Daoy (cell line): ENCODE measurements around the gene AGPS. TPM values are rescaled to one million over a fixed set of nuclear protein-coding genes. Genes with fewer than 3 reads are reported as not detected.
"Not testable (repeated sequence)": the region's sequence is repeated elsewhere in the genome, so short reads cannot be mapped to it uniquely, and the experiment has no call there.

ENCODE experiments used
- DNase-seq: peaks from one replicate; pipeline ENCODE4 v3.0.0-alpha.2; 2015; ENCODE audit warnings: low read depth
- total RNA-seq: library from RNA; depleted of rRNA; stranded (reverse); fragments of >200 nt; shearing (Covaris generic); gene quantifications from 2 replicates; pipeline ENCODE4 v1.2.3, GENCODE V29; 2014

The AGPS gene
- total RNA-seq, 1 experiment from 2014 or later, result 117 TPM

GRCh38 chr2:177385151-177385550 lies 7.4 kb upstream of the AGPS start:
- DNase-seq, result no peak

GRCh38 chr2:177391822-177392372 lies 676 bp upstream of the AGPS start:
- DNase-seq, result no peak

GRCh38 chr2:177393203-177393755 lies 706 bp downstream of the AGPS start:
- DNase-seq, result no peak

- no peak for DNase-seq
Measured at GRCh38 chr2:177393824-177394593, 1.4 kb downstream of the AGPS start.

GRCh38 chr2:177394594-177394973 lies 2.0 kb downstream of the AGPS start:
- no peak for DNase-seq

- DNase-seq, result no peak
Measured at GRCh38 chr2:177395351-177396065, 2.9 kb downstream of the AGPS start.

- DNase-seq, result peak; percentile 76
Measured at GRCh38 chr2:177396703-177397460, 4.3 kb downstream of the AGPS start.

GRCh38 chr2:177397481-177398289 lies 5.1 kb downstream of the AGPS start:
- peak; percentile 79 for DNase-seq

- DNase-seq, result no peak
Measured at GRCh38 chr2:177398290-177398683, 5.7 kb downstream of the AGPS start.

- no peak for DNase-seq
Measured at GRCh38 chr2:177398791-177399190, 6.2 kb downstream of the AGPS start.

GRCh38 chr2:177399376-177399775 lies 6.8 kb downstream of the AGPS start:
- no peak for DNase-seq

GRCh38 chr2:177400337-177400923 lies 7.9 kb downstream of the AGPS start:
- no peak for DNase-seq

- DNase-seq, result no peak
Measured at GRCh38 chr2:177402096-177402495, 9.5 kb downstream of the AGPS start.

- no peak for DNase-seq
Measured at GRCh38 chr2:177403838-177404237, 11.3 kb downstream of the AGPS start.

- DNase-seq, result no peak
Measured at GRCh38 chr2:177404243-177404642, 11.7 kb downstream of the AGPS start.

- DNase-seq, result no peak
Measured at GRCh38 chr2:177405029-177405692, 12.6 kb downstream of the AGPS start.

- DNase-seq, result no peak
Measured at GRCh38 chr2:177406182-177406581, 13.6 kb downstream of the AGPS start.

GRCh38 chr2:177407031-177407430 lies 14.5 kb downstream of the AGPS start:
- no peak for DNase-seq

GRCh38 chr2:177410629-177411028 lies 18.1 kb downstream of the AGPS start:
- DNase-seq, result not testable (repeated sequence)

- no peak for DNase-seq
Measured at GRCh38 chr2:177413703-177414102, 21.1 kb downstream of the AGPS start.
